Measurements from ENCODE around the gene SPAG16. TPM values are rescaled to one million over a fixed set of nuclear protein-coding genes. Genes with fewer than 3 reads are reported as not detected.

SPAG16 gene
- total RNA-seq, 2 experiments from 2014 or later: 2.8 to 3.2 TPM

DNA sequence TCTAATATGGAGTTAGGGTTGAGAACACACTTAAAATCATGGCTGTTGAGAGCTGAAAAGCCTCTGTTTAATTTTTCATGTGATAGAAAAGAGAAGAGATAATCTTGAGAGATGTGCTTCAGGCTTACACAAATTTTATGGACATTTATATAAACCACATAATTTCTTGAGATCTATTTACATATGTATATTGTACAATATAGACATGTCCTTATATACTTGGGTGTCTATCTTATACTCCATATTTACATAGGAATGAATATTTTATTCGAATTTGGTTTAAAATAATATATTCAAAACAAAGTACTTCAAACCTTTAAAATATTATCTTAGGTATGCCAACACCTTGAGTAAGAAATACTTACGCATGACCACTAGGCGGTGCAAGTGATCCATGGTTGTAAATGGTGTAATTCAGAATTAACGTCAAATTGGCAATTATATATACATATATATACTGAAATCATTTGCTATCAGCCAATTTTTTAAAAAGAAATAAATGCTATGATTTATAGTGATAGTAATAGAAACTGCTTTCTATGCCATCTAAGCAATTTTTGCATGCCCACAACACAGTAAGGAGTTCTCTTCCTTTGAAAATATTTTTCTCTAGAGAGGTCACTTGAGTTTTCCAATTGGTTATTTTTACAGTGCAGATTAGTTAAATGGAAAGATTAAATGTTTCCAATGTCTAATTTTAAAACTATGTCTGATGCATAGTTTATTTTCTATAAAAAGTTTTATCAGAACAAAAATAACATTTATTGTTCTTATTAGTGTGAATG is 37.6 kb upstream of the SPAG16 start:
- ATAC-seq (ENCODE audit: poor library complexity) (peak; percentile 72), DNase-seq (peak; percentile 16 to 78 (median 40))
- no peaks in the 10 kb centered on the region for H3K9me3 ChIP-seq (ENCODE audit: control insufficient read depth in 1 of 2, insufficient read depth in 1 of 2, low read length in 2 of 2)
- H3K36me3 ChIP-seq (ENCODE audit: insufficient read depth, low read length): no peaks in the 10 kb centered on the region
- no peaks in the 10 kb centered on the region for H3K4me1 ChIP-seq (ENCODE audit: insufficient read depth, low read length)
- H3K27ac ChIP-seq (ENCODE audit: low read depth in 1 of 2, low read length in 2 of 2): no peak overlapping the region
- no peaks in the 10 kb centered on the region for H3K27me3 Mint-ChIP-seq
- intact Hi-C loops (cut with DNase I, micrococcal nuclease): loop anchor here in 1 of 2 experiments (1.0 kb wide), 1 partner anchor 560 kb away; no protein-coding TSS in a partner anchor
- TF ChIP-seq, protein P1, sequence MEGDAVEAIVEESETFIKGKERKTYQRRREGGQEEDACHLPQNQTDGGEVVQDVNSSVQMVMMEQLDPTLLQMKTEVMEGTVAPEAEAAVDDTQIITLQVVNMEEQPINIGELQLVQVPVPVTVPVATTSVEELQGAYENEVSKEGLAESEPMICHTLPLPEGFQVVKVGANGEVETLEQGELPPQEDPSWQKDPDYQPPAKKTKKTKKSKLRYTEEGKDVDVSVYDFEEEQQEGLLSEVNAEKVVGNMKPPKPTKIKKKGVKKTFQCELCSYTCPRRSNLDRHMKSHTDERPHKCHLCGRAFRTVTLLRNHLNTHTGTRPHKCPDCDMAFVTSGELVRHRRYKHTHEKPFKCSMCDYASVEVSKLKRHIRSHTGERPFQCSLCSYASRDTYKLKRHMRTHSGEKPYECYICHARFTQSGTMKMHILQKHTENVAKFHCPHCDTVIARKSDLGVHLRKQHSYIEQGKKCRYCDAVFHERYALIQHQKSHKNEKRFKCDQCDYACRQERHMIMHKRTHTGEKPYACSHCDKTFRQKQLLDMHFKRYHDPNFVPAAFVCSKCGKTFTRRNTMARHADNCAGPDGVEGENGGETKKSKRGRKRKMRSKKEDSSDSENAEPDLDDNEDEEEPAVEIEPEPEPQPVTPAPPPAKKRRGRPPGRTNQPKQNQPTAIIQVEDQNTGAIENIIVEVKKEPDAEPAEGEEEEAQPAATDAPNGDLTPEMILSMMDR (IDR thresholded peaks at IDR 0.05): peak; percentile 85
- no peak overlapping the region for H3K27ac Mint-ChIP-seq
- H3K36me3 Mint-ChIP-seq (ENCODE audit: low read depth): no peaks in the 10 kb centered on the region
- POLR2A ChIA-PET: interaction anchor here (0.6 kb wide), 1 partner anchor 94 kb away, joined by 3 read pairs; no protein-coding TSS in a partner anchor
- no peaks in the 10 kb centered on the region for H3K27me3 ChIP-seq (ENCODE audit: control insufficient read depth in 1 of 2, insufficient read depth in 2 of 2, low read length in 2 of 2)
- H3K4me3 ChIP-seq (ENCODE audit: low read length): no peak overlapping the region
- CTCF ChIA-PET: no interaction called here
- H3K9me3 Mint-ChIP-seq: no peaks in the 10 kb centered on the region
- H3K4me1 Mint-ChIP-seq (ENCODE audit: low read depth): peaks cover 22% of the 10 kb centered on the region
- H3K4me3 Mint-ChIP-seq: no peak overlapping the region

DNA sequence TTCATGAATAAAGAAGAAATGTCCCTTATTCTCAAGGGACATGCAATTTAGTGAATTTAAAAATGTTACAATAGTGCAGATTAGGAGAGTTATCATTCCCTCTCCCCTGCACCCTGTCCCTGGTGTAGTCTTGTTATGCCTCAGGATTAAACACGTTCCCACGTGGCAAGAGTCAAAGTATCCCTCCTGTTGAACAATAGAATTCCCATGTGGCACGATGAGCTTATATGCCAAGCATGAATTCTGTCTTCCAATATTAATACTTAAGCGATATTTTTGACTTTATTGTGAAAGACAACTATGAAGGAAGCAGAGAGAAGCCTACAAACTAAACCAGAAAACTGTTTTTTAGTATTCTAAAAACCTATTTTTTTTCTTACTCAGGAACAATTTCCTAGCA is 36.7 kb upstream of the SPAG16 start:
- Mint-ChIP-seq H3K27ac (no peak overlapping the region), H3K9me3 (no peaks in the 10 kb centered on the region), H3K27me3 (no peaks in the 10 kb centered on the region), H3K4me1 (ENCODE audit: low read depth) (peaks cover 15% of the 10 kb centered on the region), H3K4me3 (no peak overlapping the region), H3K36me3 (ENCODE audit: low read depth) (no peaks in the 10 kb centered on the region)
- no peaks in the 10 kb centered on the region for H3K36me3 ChIP-seq (ENCODE audit: insufficient read depth, low read length)
- TF ChIP-seq, protein P1 (IDR thresholded peaks at IDR 0.05): no peak
- ATAC-seq (ENCODE audit: poor library complexity): no peak
- ChIA-PET POLR2A (no interaction called here), CTCF (no interaction called here)
- H3K27me3 ChIP-seq (ENCODE audit: control insufficient read depth in 1 of 2, insufficient read depth in 2 of 2, low read length in 2 of 2): no peaks in the 10 kb centered on the region
- no peak overlapping the region for H3K4me3 ChIP-seq (ENCODE audit: low read length)
- no peaks in the 10 kb centered on the region for H3K4me1 ChIP-seq (ENCODE audit: insufficient read depth, low read length)
- intact Hi-C loops (cut with DNase I, micrococcal nuclease): no loop called here
- no peaks in the 10 kb centered on the region for H3K9me3 ChIP-seq (ENCODE audit: control insufficient read depth in 1 of 2, insufficient read depth in 1 of 2, low read length in 2 of 2)
- H3K27ac ChIP-seq (ENCODE audit: low read depth in 1 of 2, low read length in 2 of 2): no peak overlapping the region
- no peak for DNase-seq

DNA sequence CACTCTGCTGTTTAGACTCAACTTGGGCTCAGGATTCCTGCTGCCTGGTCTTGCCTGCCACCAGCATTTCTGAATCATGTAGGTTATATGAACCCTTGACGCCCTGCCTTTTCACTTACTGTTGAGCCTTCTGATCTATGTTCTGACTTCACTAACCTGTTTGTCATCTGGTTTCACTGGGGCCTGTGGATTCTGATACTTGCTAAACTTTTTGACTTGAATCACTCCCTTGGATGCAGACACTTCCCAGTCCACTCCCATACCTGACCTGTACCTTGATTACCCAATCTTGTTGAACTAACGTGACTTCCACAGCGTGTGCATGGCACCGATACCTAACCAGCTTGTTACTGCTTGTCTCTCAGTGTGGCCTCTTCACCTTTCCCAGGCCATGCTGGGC is 35.6 kb upstream of the SPAG16 start:
- Histone ChIP-seq H3K4me3 (ENCODE audit: low read length) (no peak overlapping the region), H3K36me3 (ENCODE audit: insufficient read depth, low read length) (no peaks in the 10 kb centered on the region), H3K27me3 (ENCODE audit: control insufficient read depth in 1 of 2, insufficient read depth in 2 of 2, low read length in 2 of 2) (no peaks in the 10 kb centered on the region), H3K9me3 (ENCODE audit: control insufficient read depth in 1 of 2, insufficient read depth in 1 of 2, low read length in 2 of 2) (no peaks in the 10 kb centered on the region), H3K4me1 (ENCODE audit: insufficient read depth, low read length) (no peaks in the 10 kb centered on the region), H3K27ac (ENCODE audit: low read depth in 1 of 2, low read length in 2 of 2) (no peak overlapping the region)
- Mint-ChIP-seq H3K4me1 (ENCODE audit: low read depth) (peaks cover 8% of the 10 kb centered on the region), H3K27me3 (peaks cover 5% of the 10 kb centered on the region), H3K27ac (no peak overlapping the region), H3K9me3 (no peaks in the 10 kb centered on the region), H3K4me3 (no peak overlapping the region), H3K36me3 (ENCODE audit: low read depth) (no peaks in the 10 kb centered on the region)
- TF ChIP-seq, protein P1 (IDR thresholded peaks at IDR 0.05): no peak
- DNase-seq (no peak), ATAC-seq (ENCODE audit: poor library complexity) (no peak)
- CTCF ChIA-PET: no interaction called here
- intact Hi-C loops (cut with DNase I, micrococcal nuclease): no loop called here
- POLR2A ChIA-PET: no interaction called here
